ENCODE results near the gene PCDHGA11. TPM values are rescaled to one million over a fixed set of nuclear protein-coding genes. Genes with fewer than 3 reads are reported as not detected.
"Not testable (repeated sequence)": the region's sequence is repeated elsewhere in the genome, so short reads cannot be mapped to it uniquely, and the experiment has no call there.

The PCDHGA11 gene
- total RNA-seq = 1.8 and 2.4 TPM in 2 replicates
- long read RNA-seq = 0 reads

GRCh38 chr5:141420855-141421488 is at the start of gene PCDHGA11:
Gene PCDHGA11, plus strand, starts transcription at chr5:141421051. Its CDS starts 177 bp downstream, at chr5:141421228.
- peaks cover 80% of the 10 kb centered on the region for H3K36me3 Mint-ChIP-seq (ENCODE audit: low read depth)
- peaks cover 30% of the 10 kb centered on the region for H3K9me3 Mint-ChIP-seq
- DNase-seq (ENCODE audit: low read depth, low spot score) = no peak
- H3K27me3 Mint-ChIP-seq (ENCODE audit: low read depth) = peaks cover 5% of the 10 kb centered on the region
- H3K27ac Mint-ChIP-seq (ENCODE audit: unreplicated experiment) = no peak within 1 kb of the TSS
- TF ChIP-seq CTCF (conservative IDR thresholded peaks at IDR 0.05) = peak; percentile 61
- peak within 1 kb of the TSS; percentile 75 for H3K4me3 Mint-ChIP-seq
- no peaks in the 10 kb centered on the region for H3K4me1 Mint-ChIP-seq

- H3K27me3 Mint-ChIP-seq (ENCODE audit: low read depth) = no peaks in the 10 kb centered on the region
- H3K4me3 Mint-ChIP-seq = no peak overlapping the region
- H3K36me3 Mint-ChIP-seq (ENCODE audit: low read depth) = peaks cover 22% of the 10 kb centered on the region
- H3K4me1 Mint-ChIP-seq = no peaks in the 10 kb centered on the region
- no peak overlapping the region for H3K27ac Mint-ChIP-seq (ENCODE audit: unreplicated experiment)
- DNase-seq (ENCODE audit: low read depth, low spot score) = no peak
- H3K9me3 Mint-ChIP-seq = peaks cover 14% of the 10 kb centered on the region
- no peak for TF ChIP-seq CTCF (conservative IDR thresholded peaks at IDR 0.05)
Observed at GRCh38 chr5:141371572-141372475, 49.0 kb upstream of the PCDHGA11 start.

GRCh38 chr5:141373673-141374317 is 47.1 kb upstream of the PCDHGA11 start, which contains the start of gene PCDHGA6:
Gene PCDHGA6, plus strand, starts transcription at chr5:141373891. Its CDS starts 193 bp downstream, at chr5:141374084.
- Mint-ChIP-seq H3K27me3 (ENCODE audit: low read depth) (no peaks in the 10 kb centered on the region), H3K4me3 (no peak within 1 kb of the TSS), H3K9me3 (peaks cover 18% of the 10 kb centered on the region), H3K27ac (ENCODE audit: unreplicated experiment) (no peak within 1 kb of the TSS), H3K4me1 (no peaks in the 10 kb centered on the region), H3K36me3 (ENCODE audit: low read depth) (peaks cover 22% of the 10 kb centered on the region)
- TF ChIP-seq CTCF (conservative IDR thresholded peaks at IDR 0.05) = no peak
- no peak for DNase-seq (ENCODE audit: low read depth, low spot score)

GRCh38 chr5:141374627-141375026 is 46.2 kb upstream of the PCDHGA11 start:
- peaks cover 19% of the 10 kb centered on the region for H3K9me3 Mint-ChIP-seq
- DNase-seq (ENCODE audit: low read depth, low spot score) = no peak
- H3K4me3 Mint-ChIP-seq = no peak overlapping the region
- no peak overlapping the region for H3K27ac Mint-ChIP-seq (ENCODE audit: unreplicated experiment)
- H3K36me3 Mint-ChIP-seq (ENCODE audit: low read depth) = peaks cover 22% of the 10 kb centered on the region
- no peaks in the 10 kb centered on the region for H3K4me1 Mint-ChIP-seq
- no peaks in the 10 kb centered on the region for H3K27me3 Mint-ChIP-seq (ENCODE audit: low read depth)
- no peak for TF ChIP-seq CTCF (conservative IDR thresholded peaks at IDR 0.05)

GRCh38 chr5:141375444-141376155 is 45.3 kb upstream of the PCDHGA11 start:
- Mint-ChIP-seq H3K9me3 (peaks cover 17% of the 10 kb centered on the region), H3K36me3 (ENCODE audit: low read depth) (peaks cover 16% of the 10 kb centered on the region)
- H3K4me1 Mint-ChIP-seq; H3K4me3 Mint-ChIP-seq; H3K27me3 Mint-ChIP-seq (ENCODE audit: low read depth); H3K27ac Mint-ChIP-seq (ENCODE audit: unreplicated experiment); DNase-seq (ENCODE audit: low read depth, low spot score): not testable (repeated sequence)
